GM21381 (cell line): Measurements from ENCODE around the gene AMMECR1L.

Experiments
- ATAC-seq: cut with Tn5 transposase; IDR thresholded peaks from one replicate; pipeline ENCODE4 v1.9.1; 2021; ENCODE audit warnings: mild to moderate bottlenecking, moderate library complexity; ENCODE audit not compliant: unreplicated experiment

Gene AMMECR1L

DNA sequence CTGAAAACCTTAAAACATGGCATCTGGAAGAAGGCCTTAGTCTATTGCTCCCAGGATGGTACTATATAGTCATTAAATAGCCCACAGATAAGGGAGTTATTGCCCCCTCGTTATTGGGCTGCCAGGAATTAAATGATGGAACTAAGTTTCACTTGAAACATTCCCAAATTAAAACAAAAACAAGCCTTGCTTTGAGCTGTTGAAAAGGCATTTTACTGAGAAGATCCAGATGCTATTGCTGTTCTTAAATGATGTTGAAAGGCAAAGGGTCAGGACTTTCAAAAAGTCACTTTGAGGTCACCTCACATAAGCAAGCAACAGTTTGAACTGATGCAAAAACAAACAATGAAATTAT lies 2.0 kb upstream of the AMMECR1L start:
- ATAC-seq: no peak

DNA sequence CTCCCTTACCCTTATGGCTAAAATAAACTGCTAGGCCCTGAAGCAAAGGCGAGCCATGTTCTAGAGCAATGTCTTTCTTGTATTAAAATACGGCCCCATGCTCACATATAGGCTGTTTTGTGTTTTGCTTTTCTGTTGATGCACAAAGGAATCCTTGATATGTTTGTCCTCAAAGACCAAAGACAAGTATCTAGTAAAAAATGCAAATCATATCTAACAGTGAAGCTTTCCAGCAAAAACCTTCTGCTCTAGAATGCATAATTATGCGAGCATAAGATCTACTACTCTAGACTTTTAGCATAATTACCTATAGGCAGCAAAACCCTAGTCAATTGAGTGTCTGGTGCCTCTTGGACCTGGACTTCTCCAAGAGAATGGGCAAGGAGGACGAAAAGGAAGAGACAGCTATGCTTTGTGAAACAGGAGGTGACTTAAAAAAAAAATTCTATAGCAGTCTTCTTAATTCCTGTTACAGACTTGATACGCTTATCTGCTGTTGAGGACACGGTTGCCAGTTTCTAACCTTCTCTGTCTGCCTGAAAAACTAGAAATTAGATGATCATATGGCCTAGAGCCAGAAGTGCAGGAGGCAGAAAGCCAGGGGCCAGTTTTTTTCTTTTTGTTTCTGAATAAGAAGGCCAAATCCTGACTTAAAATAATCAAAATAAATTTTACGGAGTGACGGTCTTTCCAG lies 1.5 kb upstream of the AMMECR1L start:
- ATAC-seq: no peak

- peak; percentile 27 for ATAC-seq
These were observed 808 bp upstream of the AMMECR1L start for GRCh38 chr2:127886593-127886935.

DNA sequence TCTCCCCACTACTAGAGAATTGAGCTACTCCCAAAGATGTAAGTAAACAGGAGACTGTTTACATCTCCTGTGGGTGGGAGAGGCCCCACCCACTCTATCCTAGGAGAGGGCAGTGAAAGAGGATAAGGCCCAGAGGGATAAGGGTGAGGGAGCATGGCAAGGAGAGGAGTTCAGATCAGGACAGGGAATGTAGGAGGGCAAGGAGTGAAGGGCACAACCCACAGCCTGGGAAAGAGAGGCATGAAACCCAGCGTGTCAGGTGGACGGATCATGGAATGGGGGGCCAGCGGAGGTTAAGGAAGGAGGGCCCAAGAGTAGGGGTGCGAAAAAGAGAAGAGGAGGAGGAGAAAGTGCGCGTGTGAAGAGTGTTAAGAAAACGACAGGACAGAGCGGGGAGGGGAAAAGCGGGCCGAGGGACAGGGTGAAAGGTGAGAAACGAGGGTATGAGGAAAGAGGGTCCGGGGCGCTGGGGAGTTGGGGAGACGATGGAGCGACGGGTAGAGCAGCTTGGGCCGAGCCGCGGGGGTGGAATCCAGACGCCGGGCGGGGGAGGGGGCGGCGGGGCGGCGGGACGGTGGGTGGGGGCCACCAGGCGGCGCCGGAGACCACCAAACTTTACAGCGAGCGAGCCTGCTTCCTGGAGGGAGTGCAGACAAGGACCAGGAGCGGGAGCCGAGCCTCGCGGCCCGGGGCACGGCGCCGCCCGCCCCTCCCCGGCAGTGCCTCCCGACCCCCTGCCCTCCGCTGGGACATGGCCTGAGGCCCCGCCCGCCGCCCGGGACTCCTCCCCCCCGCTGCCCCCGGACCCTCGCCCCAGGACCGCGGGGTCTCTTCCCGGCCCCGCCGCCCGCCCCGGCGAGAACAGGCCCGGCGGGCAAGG lies 655 bp downstream of the AMMECR1L start:
- peak; percentile 17 for ATAC-seq

DNA sequence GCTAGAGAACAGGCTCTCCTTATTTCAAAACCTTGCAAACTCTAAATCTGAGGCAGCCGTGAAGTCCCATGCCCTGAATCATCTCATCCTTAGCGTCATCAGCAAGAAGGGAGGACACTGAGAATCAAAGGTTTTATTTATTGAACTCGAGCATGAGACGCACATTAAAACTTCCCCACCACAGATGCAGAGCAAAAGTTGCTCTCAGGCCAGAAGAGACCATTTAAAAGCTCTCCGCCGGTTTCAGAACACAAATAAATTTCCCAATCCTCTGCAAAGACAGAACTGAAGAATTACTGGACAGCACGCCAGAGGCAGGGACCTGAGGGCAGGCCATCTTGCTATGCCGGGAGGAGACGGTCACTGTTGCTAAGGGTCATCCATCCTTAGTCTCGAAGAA lies 1.3 kb downstream of the AMMECR1L start:
- no peak for ATAC-seq

GRCh38 chr2:127879899-127880298 lies 5.9 kb downstream of the AMMECR1L start:
- ATAC-seq: no peak

- ATAC-seq: no peak
These were observed 8.1 kb downstream of the AMMECR1L start for GRCh38 chr2:127877626-127878025.

DNA sequence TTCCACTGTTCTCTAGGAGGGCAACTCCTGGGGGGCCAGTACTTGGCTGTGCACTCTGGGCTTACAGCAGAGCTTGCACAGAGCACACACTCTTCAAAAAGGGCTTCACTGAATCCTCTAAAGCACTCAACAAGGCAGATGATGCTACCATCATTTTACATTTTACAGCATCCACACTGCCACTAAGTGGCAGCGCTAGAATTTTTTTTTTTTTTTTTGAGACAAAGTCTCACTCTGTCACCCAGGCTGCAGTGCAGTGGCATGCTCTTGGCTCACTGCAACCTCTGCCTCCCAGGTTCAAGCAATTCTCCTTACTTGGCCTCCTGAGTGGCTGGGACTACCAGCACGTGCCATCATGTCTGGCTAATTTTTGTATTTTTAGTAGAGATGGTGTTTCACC lies 8.6 kb downstream of the AMMECR1L start:
- no peak for ATAC-seq

DNA sequence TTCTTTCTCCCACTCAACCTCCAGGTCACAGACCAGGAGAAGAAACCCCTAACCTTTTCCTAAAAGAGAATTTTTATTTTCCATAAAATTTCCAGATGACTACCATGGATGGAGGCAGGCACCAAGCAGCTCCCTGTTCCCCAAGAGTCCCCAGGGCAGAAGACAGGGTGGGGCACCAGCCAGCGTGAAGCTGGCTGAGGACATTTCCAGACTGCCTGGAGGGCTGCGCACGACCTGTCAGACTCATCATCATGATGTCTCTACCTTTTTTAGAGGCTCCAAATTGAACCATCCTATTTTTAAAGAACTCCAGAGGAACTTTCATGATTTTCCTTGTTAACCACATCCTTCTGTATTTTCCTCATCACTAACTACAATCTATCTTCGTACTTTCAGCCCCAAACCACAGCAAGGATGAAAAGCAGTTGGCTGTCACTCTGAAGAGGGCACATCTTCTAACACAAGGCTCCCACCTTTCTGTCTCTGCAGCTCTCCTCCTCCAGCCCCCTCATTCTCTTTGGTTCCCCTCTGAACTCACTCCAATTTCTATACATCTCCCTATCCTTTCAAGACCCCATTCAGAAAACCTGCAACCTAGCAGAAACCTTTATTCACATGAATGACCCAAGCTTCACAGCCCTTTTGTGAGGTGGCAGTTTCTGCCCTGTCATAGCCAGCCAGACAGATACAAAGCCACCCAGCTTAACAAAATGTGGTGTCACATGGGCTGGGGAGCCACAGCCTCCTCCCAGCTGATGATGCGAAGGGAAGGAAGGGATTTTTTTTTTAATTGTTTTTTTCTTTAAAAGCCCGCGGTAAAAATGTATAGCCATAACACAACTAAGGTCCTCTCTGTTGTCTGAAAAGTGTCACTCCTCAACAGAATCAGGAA lies 11.1 kb downstream of the AMMECR1L start:
- peak; percentile 74 for ATAC-seq

GRCh38 chr2:127873707-127874303 lies 12.0 kb downstream of the AMMECR1L start:
- ATAC-seq: no peak

DNA sequence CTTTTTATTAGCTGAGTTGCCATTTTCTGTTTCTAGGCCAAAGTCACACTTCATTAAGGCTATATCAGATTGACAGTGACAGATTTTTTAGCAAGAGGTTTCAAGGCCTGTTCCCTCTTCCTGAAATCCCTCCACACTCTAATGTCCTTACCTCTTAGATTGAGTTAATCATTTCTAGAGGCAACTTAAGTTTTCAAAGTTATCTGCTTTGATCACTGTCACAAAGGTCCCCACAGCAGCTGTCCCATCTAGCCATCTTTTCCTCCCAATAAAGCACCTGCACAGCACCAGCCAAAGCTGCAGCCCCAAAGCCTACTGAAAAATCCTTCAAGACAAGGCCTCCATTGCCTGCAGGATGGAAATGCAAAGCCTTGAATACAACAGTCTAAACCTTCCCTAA lies 13.4 kb downstream of the AMMECR1L start:
- ATAC-seq: no peak

DNA sequence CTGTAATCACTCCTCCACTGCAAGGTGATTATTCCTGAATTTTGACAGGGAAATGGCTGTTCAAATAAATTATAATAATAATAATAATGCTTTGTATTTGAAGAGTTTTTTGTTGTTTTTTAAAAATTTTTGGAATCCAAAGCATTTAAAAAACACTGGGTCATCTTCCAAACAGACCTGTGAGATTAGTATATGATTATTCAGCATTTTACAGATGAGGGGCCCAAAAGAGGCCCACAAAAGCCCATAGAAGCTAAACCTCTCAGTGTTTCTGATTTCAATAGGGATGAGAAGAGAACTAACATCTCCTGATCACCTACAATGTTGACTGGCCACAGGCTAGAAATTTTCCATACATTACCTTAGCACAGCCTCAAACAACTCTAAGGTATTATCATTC lies 19.8 kb downstream of the AMMECR1L start:
- no peak for ATAC-seq

DNA sequence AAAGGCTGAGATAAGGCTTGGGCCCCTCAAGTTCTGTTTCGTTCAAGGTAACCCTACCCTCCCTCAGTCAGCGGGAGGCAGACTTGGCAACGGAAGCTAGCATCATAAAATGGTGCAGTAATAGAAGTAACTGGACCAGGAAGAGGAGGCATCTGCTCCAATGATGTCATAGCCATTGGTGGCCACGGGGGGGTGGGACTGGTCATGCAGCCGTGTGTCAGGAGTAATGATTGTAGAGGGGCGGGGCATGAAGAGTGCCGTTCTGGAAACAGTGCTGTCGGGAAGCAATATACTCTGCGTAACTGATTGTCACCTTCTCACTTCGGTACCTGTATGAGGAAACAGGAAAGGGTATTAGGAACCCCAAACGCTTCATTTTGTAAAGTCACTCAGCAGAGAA lies 20.9 kb downstream of the AMMECR1L start:
- ATAC-seq: no peak

DNA sequence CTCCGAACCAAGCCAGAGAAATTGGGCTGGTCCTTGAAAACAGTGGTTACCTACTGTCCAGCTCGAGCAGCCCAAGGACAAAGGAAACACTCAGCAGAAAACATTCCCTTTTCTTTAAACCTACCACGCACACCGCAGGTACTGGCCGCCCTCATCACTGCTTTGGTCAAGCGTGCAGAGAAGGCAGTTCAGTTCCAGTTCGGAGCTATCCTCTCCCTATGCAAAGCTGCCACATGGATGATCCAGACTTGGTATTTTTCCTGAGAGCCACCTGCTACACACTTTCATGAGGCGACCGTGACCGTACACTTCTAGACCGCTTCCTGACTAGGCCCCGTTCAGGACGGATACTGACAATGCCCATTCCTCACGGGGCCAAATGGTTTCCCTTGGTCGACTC lies 23.5 kb downstream of the AMMECR1L start:
- no peak for ATAC-seq

- ATAC-seq: no peak
These were observed 25.6 kb downstream of the AMMECR1L start for GRCh38 chr2:127860130-127860529.

DNA sequence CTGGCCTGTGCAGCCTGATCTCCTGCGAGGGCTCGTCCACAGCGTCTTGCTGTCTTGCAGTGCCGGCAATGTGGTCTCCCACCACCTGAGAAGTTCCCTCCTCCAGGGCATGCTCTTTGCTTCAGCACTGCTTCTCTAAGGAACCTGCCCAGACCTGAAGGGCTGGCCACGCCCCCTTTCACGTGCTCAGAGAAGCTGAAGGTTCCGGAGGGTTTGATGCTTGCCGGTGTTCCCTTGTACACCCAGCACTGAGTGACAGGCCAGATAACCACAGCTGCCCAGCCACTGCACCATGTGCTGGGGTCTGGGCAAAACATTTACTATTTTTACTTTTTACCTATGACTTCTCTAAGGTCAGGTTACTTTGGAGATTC lies 26.1 kb downstream of the AMMECR1L start:
- ATAC-seq: no peak

DNA sequence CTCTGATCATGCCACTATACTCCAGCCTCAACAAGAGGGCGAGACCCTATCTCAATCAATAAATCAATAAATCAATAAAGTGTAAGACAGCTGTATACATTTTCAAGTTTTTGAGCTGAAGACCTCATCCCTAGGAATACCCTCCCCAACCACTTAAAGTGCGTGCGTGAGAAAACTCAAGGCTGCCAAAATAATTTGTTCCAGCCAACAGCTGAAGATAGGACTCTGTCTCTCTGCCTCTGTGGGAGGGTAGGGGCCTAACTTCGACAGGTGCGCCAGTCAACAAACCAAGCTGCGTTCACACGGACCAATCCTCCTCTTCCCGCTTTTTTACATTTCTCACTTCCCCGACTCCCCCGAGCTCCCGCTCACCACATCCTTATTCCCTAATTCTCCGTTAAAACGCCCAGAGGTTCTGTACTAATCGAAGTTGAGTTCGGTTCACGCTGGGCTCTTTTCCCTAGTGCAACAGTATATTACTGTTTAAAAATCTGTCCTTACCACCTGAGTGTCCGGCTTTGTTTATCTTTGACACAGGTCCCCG lies 28.4 kb downstream of the AMMECR1L start:
- no peak for ATAC-seq

GRCh38 chr2:127853671-127854070 lies 32.1 kb downstream of the AMMECR1L start:
- ATAC-seq: no peak

DNA sequence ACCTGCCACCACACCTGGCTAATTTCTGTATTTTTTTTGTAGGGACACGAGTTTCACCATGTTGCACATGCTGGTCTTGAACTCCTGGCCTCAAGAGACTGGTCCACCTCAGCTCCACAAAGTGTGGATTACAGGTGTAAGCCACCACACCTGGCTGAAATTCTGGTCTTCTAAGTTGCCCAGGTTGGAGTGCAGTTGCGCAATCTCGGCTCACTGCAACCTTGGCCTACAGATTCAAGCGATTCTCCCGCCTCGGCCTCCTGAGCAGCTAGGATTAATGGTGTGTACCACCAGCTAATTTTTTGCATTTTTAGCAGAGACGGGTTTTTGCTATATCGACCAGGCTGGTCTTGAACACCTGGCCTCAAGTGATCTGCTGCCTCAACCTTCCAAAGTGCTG lies 33.4 kb downstream of the AMMECR1L start:
- ATAC-seq: no peak

DNA sequence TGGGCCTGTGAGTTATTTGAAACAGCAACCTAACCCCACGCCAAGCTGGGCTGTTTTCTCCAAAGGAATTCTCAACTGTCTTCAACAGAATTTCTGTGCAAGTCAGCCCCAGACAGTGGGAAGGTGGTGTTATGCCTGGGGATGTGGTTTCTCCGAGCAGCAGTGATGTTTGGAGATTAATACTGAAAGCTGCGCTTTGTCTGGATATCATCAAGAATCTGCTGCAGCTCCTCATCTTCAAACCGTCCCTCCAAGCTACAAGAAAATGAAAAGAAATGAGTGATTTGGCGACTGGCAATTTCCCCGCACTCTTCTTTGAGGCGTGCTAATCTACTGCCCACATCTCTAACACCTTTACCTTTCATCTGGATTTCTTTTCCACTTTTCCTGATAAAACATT lies 37.8 kb downstream of the AMMECR1L start:
- no peak for ATAC-seq

GRCh38 chr2:127844973-127845372 lies 40.8 kb downstream of the AMMECR1L start:
- no peak for ATAC-seq
